ENCODE data around the gene PRKAR1B. TPM values are rescaled to one million over a fixed set of nuclear protein-coding genes. Genes with fewer than 3 reads are reported as not detected.

PRKAR1B gene
- total RNA-seq, 1 donor from 2014 or later = 14.2 TPM

GRCh38 chr7:721619-722248, 5.3 kb downstream of the PRKAR1B start:
- Histone ChIP-seq H3K27ac (replicated peaks) (no peak overlapping the region), H3K4me3 (no peak overlapping the region), H3K4me1 (peaks cover 11% of the 10 kb centered on the region), H3K27me3 (ENCODE audit: low read depth) (no peaks in the 10 kb centered on the region), H3K9me3 (replicated peaks) (peaks cover 12% of the 10 kb centered on the region), H3K36me3 (no peaks in the 10 kb centered on the region)
- intact Hi-C loops (cut with micrococcal nuclease) = no loop called here
- no peak for DNase-seq
- TF ChIP-seq, protein P1, sequence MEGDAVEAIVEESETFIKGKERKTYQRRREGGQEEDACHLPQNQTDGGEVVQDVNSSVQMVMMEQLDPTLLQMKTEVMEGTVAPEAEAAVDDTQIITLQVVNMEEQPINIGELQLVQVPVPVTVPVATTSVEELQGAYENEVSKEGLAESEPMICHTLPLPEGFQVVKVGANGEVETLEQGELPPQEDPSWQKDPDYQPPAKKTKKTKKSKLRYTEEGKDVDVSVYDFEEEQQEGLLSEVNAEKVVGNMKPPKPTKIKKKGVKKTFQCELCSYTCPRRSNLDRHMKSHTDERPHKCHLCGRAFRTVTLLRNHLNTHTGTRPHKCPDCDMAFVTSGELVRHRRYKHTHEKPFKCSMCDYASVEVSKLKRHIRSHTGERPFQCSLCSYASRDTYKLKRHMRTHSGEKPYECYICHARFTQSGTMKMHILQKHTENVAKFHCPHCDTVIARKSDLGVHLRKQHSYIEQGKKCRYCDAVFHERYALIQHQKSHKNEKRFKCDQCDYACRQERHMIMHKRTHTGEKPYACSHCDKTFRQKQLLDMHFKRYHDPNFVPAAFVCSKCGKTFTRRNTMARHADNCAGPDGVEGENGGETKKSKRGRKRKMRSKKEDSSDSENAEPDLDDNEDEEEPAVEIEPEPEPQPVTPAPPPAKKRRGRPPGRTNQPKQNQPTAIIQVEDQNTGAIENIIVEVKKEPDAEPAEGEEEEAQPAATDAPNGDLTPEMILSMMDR (IDR thresholded peaks at IDR 0.05; ENCODE audit: borderline replicate concordance) = no peak

- Histone ChIP-seq H3K4me1 (peaks cover 4% of the 10 kb centered on the region), H3K9me3 (replicated peaks) (peaks cover 10% of the 10 kb centered on the region), H3K27ac (replicated peaks) (no peak overlapping the region), H3K4me3 (no peak overlapping the region), H3K36me3 (no peaks in the 10 kb centered on the region), H3K27me3 (ENCODE audit: low read depth) (peaks cover 3% of the 10 kb centered on the region)
- no peak for DNase-seq
- intact Hi-C loops (cut with micrococcal nuclease) = no loop called here
- TF ChIP-seq, protein P1 (IDR thresholded peaks at IDR 0.05; ENCODE audit: borderline replicate concordance) = no peak
These were observed 10.4 kb downstream of the PRKAR1B start for GRCh38 chr7:716636-717035.

- H3K9me3 ChIP-seq (replicated peaks) = peaks cover 6% of the 10 kb centered on the region
- peaks cover 3% of the 10 kb centered on the region for H3K27me3 ChIP-seq (ENCODE audit: low read depth)
- H3K4me1 ChIP-seq = peaks cover 8% of the 10 kb centered on the region
- no peak for DNase-seq
- H3K36me3 ChIP-seq = no peaks in the 10 kb centered on the region
- intact Hi-C loops (cut with micrococcal nuclease) = no loop called here
- TF ChIP-seq, protein P1 (IDR thresholded peaks at IDR 0.05; ENCODE audit: borderline replicate concordance) = no peak
- no peak overlapping the region for H3K4me3 ChIP-seq
- H3K27ac ChIP-seq (replicated peaks) = no peak overlapping the region
These were observed 10.9 kb downstream of the PRKAR1B start for GRCh38 chr7:716222-716621.

DNA sequence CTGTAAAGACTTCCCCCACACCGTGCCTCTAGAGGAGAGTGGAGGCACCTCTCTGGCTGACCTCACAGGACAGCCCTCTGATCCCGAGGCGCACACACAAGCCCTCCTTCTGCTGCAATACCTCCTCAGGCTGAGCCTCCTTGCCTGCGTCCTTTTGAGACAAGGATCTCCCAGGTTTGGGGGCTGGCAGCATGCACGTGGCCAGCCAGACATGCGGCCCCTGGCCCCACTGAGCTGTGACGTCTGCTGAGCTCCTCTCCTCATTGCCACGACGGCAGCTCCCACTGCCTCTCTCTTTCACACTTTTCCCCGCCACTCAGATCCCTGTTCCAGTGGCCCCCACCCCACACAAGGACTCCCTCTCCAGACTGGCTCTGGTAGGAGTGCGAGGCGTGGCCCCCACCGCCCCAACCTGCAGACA, 12.8 kb downstream of the PRKAR1B start:
- Histone ChIP-seq H3K27me3 (ENCODE audit: low read depth) (peaks cover 3% of the 10 kb centered on the region), H3K4me3 (no peak overlapping the region), H3K9me3 (replicated peaks) (no peaks in the 10 kb centered on the region), H3K36me3 (no peaks in the 10 kb centered on the region), H3K27ac (replicated peaks) (no peak overlapping the region), H3K4me1 (peaks cover 13% of the 10 kb centered on the region)
- intact Hi-C loops (cut with micrococcal nuclease) = no loop called here
- TF ChIP-seq, protein P1 (IDR thresholded peaks at IDR 0.05; ENCODE audit: borderline replicate concordance) = no peak
- no peak for DNase-seq

- H3K9me3 ChIP-seq (replicated peaks) = no peaks in the 10 kb centered on the region
- no peak overlapping the region for H3K27ac ChIP-seq (replicated peaks)
- H3K27me3 ChIP-seq (ENCODE audit: low read depth) = peaks cover 3% of the 10 kb centered on the region
- DNase-seq = no peak
- H3K4me1 ChIP-seq = peaks cover 13% of the 10 kb centered on the region
- H3K4me3 ChIP-seq = no peak overlapping the region
- H3K36me3 ChIP-seq = no peaks in the 10 kb centered on the region
- intact Hi-C loops (cut with micrococcal nuclease) = no loop called here
- TF ChIP-seq, protein P1 (IDR thresholded peaks at IDR 0.05; ENCODE audit: borderline replicate concordance) = no peak
These were observed 13.4 kb downstream of the PRKAR1B start for GRCh38 chr7:713488-714230.

All from left ventricle myocardium inferior (tissue), 1 donor.